Dendritic cell treated with granulocyte-macrophage colony-stimulating factor and Interleukin-4, amounts not matched to agents 40 ng/mL and 50 ng/mL, for 4 days (primary cell): ENCODE data around the gene RIPOR2.
A peak's percentile ranks its signal among the peaks of the same experiment; 100 is the strongest.
"Not testable (repeated sequence)": the region's sequence is repeated elsewhere in the genome, so short reads cannot be mapped to it uniquely, and the experiment has no call there.

Experiments
- H3K27ac Mint-ChIP-seq: one replicate; pipeline ENCODE4 v1.8.0; 2022; ENCODE audit warnings: mild to moderate bottlenecking, mixed read lengths
- H3K27me3 Mint-ChIP-seq: one replicate; pipeline ENCODE4 v1.8.0; 2022; ENCODE audit warnings: mild to moderate bottlenecking, mixed read lengths
- H3K36me3 Mint-ChIP-seq: one replicate; pipeline ENCODE4 v1.8.0; 2022; ENCODE audit warnings: low read depth, mixed read lengths
- H3K4me1 Mint-ChIP-seq: one replicate; pipeline ENCODE4 v1.8.0; 2022; ENCODE audit warnings: low read depth, mixed read lengths
- H3K4me3 Mint-ChIP-seq: one replicate; pipeline ENCODE4 v1.8.0; 2022; ENCODE audit warnings: mild to moderate bottlenecking, moderate library complexity, mixed read lengths
- H3K9me3 Mint-ChIP-seq: one replicate; pipeline ENCODE4 v1.8.0; 2022; ENCODE audit warnings: mixed read lengths
- intact Hi-C: fragments of 100-400 bp; cut with micrococcal nuclease; formaldehyde crosslinking; loops from one replicate; pipeline ENCODE4 v1.15.0; 2022

RIPOR2 gene

DNA sequence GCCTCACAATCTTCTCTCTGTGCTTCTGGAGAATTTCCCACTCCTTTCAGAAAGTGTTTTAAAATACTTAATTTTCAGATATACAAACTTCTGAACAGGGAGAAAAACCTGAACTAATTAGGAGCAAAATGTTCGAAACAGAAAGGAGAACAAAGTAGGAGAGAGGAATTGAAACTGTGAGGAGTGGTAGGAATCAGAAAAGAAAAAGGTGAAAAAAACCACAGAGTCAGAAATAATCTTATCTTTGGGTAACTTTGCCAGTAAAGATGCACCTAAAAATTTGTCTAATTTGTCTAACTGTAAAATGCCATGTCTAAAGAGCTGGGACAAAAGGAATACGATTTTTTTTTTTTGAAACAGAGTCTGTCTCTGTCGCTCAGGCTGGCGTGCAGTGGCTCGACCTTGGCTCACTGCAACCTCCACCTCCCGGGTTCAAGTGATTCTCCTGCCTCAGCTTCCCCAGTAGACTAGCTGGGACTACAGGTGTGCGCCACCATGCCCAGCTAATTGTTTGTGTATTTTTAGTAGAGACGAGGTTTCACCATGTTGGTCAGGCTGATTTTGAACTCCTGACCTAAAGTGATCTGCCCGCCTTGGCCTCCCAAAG lies 4.7 kb upstream of the RIPOR2 start:
- Mint-ChIP-seq H3K27ac (peak overlapping the region; percentile 22), H3K9me3 (peaks cover 19% of the 10 kb centered on the region), H3K4me1 (peaks cover 43% of the 10 kb centered on the region), H3K36me3 (peaks cover 10% of the 10 kb centered on the region), H3K4me3 (no peak overlapping the region), H3K27me3 (no peaks in the 10 kb centered on the region)
- intact Hi-C loops, result no loop called here

DNA sequence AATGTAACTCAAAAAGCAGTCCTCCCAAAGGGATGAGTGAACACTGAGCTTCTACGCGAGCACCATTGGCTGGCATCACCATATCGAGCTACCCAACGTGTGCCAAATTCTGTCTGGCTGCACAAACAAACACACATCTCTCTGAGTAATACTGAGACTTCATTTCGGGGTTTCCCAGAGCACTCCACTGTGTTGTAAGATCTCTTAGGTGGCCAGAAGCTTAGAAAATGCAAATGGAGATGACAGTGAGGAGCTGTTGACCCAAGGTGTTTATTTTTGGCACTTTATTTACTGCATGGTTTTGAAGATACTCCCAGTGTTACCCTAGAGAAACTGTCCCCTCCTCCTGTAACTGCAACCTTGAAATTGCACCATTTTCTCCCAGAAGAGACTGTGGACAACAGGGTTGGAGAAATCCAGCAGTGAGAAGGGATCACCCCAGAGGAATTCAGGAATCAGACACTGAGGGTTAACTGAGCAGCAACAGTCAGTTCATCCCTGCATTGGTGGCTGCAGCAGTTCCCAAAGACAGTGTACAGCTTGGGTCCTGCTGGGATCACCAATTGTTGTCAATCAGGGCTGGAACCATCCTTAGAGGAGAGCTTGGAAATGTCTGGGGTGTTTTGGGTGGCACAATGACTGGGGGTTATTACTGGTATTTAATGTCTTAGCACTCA lies 1.0 kb upstream of the RIPOR2 start:
- no peaks in the 10 kb centered on the region for H3K27me3 Mint-ChIP-seq
- intact Hi-C loops, result loop anchor here (5.0 kb wide), 1 partner anchor 56 kb away; no protein-coding TSS in a partner anchor
- peaks cover 60% of the 10 kb centered on the region for H3K4me1 Mint-ChIP-seq
- H3K27ac Mint-ChIP-seq, result no peak overlapping the region
- H3K36me3 Mint-ChIP-seq, result no peaks in the 10 kb centered on the region
- no peaks in the 10 kb centered on the region for H3K9me3 Mint-ChIP-seq
- H3K4me3 Mint-ChIP-seq, result no peak overlapping the region

DNA sequence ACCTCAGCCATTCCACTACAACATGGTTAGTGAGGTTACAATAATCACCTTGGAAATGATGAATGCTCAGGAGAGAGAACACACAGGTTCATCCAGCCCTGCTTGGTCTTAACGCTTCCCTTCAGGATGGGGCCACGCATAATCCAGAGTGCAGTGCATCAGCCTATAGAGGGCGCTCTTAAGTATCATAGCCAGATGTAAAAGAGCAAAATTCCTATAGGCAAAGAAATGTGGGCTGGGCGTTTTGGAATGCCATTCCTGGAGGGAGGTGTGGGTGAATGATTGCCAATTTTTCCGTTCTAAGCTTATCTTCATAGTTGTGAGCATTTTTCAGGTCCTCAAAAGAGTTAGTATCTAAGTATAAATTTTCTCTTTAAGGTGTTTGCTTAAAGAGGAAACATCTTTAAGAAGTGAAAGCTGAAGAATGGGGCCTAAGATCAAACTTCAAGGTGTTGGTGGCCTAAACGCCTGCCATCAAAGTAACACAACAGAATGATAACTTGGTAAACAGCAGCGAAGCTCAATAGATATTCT lies 1.8 kb downstream of the RIPOR2 start:
- intact Hi-C loops, result no loop called here
- Mint-ChIP-seq H3K4me3 (no peak overlapping the region), H3K9me3 (no peaks in the 10 kb centered on the region), H3K27ac (no peak overlapping the region), H3K36me3 (no peaks in the 10 kb centered on the region), H3K27me3 (no peaks in the 10 kb centered on the region), H3K4me1 (peaks cover 59% of the 10 kb centered on the region)

DNA sequence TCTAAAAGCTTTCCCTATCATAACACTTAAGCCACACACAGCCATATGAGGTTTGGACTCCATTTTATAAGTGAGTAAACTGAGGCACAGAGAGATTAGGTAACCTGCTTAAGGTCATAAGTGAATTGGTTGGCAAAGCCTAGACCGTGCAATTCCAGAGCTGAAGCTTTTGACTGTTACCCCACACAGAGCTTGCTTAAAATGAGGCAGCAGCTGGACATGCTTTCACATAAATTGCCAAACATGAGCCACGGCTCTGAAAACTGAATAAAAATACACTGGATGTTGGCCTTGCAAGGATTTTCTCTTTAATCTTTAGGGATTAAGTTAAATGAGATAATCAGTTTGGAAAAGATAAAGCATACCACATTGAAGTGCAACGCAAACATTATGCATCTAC lies 2.5 kb downstream of the RIPOR2 start:
- Mint-ChIP-seq H3K4me3 (no peak overlapping the region), H3K27me3 (no peaks in the 10 kb centered on the region), H3K4me1 (peaks cover 54% of the 10 kb centered on the region), H3K27ac (no peak overlapping the region), H3K36me3 (no peaks in the 10 kb centered on the region), H3K9me3 (no peaks in the 10 kb centered on the region)
- intact Hi-C loops, result no loop called here

DNA sequence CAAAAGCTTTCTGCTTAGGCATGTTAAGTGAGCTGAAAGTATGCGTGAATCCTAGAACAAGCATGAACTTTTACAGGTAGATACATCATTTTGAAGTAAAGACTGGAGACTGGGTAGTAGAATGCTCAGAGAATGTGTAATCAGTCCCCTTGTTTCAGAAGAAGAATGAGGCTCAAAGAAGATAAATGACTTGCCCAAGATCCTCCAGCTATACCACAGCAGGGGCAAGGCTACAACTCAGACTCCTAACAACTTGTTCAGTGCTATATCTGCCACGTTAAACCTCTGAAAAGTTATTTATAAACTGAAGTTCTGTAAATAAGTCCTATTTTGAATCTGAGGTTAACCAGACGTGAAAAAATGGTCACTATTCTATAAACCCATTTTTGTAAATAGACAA lies 2.9 kb downstream of the RIPOR2 start:
- Mint-ChIP-seq H3K27ac (no peak overlapping the region), H3K9me3 (no peaks in the 10 kb centered on the region), H3K36me3 (no peaks in the 10 kb centered on the region), H3K4me3 (no peak overlapping the region), H3K27me3 (no peaks in the 10 kb centered on the region), H3K4me1 (peaks cover 54% of the 10 kb centered on the region)
- intact Hi-C loops, result no loop called here

DNA sequence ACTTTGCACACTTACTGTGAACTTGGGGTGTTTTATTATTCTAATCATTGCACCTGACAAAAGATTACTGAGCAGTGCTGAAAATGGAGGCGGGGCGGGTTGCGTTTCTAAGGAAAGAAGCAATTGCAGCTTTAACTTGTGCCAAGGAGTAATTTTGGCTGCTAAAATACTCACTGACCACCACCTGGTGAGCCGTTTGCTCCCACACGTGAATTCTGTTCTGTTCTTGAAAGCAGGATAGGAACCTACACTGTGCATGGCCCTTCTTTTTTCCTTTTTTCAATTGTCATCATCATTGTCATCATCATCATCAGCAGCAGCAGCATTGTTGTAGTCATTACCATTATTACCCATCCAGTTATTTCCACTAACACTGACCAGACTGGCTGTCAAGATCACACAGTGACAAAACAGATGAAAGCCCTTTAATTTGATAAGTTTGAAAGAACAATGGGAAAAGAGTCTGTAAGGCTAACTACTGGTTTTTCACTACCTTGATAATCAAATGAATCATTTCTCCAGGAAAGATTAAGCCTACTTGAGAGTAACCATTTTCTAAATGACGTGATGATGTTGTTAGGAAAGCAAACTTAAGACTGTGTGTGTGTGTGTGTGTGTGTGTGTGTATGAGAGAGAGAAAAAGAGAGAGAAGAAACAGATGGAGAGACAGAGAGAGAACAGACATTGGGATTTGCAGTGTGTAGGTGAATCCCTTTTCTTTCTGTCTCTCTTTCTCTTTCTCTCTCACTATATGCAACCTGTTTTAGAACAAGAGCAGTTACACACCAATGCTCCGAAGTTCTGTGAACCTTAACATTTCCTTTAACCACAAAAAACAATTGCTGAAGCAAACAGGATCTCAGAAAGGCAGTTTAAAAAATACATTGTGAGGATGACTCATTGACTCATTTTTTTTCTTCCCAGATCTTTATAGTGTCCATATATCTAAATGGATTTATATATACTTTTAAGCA lies 3.8 kb downstream of the RIPOR2 start:
- Mint-ChIP-seq H3K4me1 (peaks cover 58% of the 10 kb centered on the region), H3K27ac (no peak overlapping the region), H3K36me3 (no peaks in the 10 kb centered on the region), H3K9me3 (no peaks in the 10 kb centered on the region), H3K4me3 (no peak overlapping the region), H3K27me3 (no peaks in the 10 kb centered on the region)
- intact Hi-C loops, result no loop called here

DNA sequence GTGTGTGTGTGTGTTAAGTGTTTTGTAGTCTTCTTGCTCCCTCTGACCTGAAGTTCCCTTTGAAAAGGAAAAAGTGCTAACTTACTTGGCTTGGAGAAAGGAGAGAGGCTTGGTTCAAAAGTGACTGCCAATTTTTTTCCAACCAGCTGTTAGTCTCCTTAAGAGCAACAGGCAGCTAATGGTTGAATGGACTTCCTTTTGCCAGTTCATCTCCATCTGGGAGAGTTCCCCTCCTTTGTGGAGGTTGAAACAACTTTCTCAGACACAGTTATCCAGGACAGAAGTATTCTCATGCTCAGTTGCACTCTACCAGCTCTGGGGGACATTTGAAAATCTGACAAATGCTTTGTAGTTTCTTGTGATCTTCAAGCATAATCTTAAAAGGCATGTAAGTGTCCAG lies 4.5 kb downstream of the RIPOR2 start:
- H3K4me1 Mint-ChIP-seq, result peaks cover 56% of the 10 kb centered on the region
- no peaks in the 10 kb centered on the region for H3K9me3 Mint-ChIP-seq
- H3K27ac Mint-ChIP-seq, result no peak overlapping the region
- no peaks in the 10 kb centered on the region for H3K27me3 Mint-ChIP-seq
- H3K4me3 Mint-ChIP-seq, result no peak overlapping the region
- no peaks in the 10 kb centered on the region for H3K36me3 Mint-ChIP-seq
- intact Hi-C loops, result no loop called here

DNA sequence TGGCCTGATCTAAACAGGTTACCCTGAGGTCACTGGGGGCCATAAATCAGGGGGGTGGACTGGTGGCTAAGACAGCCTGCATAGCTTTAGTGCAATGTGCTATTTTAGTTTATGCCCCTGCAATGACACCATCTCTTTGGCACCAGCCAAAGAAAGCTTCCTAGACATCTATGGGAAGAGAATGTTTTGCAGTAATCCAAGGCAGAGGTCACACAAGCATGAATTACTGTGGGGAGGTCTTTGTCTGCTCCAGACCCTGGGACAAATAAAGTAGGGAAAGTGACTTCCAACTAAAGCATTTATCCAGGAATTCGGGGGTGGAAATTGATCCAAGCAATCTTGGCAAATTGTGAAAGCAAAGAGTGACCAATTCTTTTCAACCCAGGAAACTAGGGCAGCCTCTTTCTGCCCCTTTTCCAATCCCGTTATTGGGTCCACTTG lies 5.3 kb downstream of the RIPOR2 start:
- no peak overlapping the region for H3K4me3 Mint-ChIP-seq
- no peaks in the 10 kb centered on the region for H3K9me3 Mint-ChIP-seq
- H3K4me1 Mint-ChIP-seq, result peaks cover 50% of the 10 kb centered on the region
- no peaks in the 10 kb centered on the region for H3K36me3 Mint-ChIP-seq
- no peaks in the 10 kb centered on the region for H3K27me3 Mint-ChIP-seq
- H3K27ac Mint-ChIP-seq, result no peak overlapping the region
- intact Hi-C loops, result no loop called here

DNA sequence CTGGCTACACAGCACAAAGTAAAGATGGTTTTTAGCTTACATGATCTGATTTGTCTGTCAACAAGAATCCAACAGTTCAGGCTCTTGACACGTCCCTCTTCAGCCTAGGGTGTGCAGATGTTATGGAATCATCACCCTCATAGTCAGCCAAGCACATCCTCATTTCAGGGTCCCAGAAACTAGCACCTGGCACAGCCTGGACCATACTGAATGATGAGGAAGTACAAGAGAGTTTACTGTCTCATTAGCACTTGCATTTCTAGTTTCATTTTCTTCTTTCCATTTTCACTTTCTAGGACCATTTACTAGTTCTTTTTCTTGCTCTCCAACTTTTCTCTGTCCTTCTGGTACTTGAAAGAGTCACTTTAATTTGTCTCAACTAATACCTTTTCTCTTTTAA lies 6.5 kb downstream of the RIPOR2 start:
- peak overlapping the region; percentile 68 for H3K27ac Mint-ChIP-seq
- no peaks in the 10 kb centered on the region for H3K36me3 Mint-ChIP-seq
- no peaks in the 10 kb centered on the region for H3K27me3 Mint-ChIP-seq
- H3K9me3 Mint-ChIP-seq, result no peaks in the 10 kb centered on the region
- H3K4me3 Mint-ChIP-seq, result peak overlapping the region; percentile 30
- H3K4me1 Mint-ChIP-seq, result peaks cover 45% of the 10 kb centered on the region
- intact Hi-C loops, result no loop called here

DNA sequence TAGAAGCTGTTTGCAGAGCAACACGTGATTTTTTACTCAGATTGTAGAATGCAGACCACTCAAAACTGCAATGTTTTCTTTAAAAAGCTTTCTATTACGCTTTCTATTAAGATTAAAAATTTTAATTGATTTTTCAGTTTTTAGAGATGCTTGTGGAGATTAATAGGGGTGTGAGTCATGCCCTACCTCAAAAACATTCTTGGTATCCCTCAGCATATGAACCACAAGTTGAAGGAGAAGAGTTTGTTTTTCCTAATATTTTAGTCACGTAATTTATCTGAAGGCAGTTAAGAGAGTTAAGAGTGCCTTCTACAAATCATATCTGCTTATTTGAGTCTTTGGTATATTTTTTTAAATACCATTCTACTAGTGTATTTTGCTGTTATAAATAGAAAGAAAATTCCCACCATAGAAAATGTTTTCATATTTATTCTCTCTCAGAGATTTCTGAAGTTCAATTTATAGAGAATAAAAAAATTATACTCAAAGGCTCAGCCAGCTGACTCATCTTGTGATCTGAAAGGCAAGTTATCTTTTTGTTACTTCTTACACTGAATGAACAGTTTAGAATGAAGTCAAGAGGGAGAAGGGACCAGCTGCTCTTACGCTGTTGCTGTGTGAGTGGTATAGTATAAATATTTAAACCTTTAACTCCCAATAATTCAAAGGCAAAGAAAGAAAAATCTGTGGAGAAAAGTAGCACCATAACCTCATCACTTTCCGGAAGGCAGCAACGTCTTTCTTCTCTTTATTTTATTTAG lies 7.6 kb downstream of the RIPOR2 start:
- intact Hi-C loops, result no loop called here
- Mint-ChIP-seq H3K27ac (no peak overlapping the region), H3K4me3 (no peak overlapping the region), H3K4me1 (peaks cover 49% of the 10 kb centered on the region), H3K36me3 (no peaks in the 10 kb centered on the region), H3K9me3 (no peaks in the 10 kb centered on the region), H3K27me3 (no peaks in the 10 kb centered on the region)

DNA sequence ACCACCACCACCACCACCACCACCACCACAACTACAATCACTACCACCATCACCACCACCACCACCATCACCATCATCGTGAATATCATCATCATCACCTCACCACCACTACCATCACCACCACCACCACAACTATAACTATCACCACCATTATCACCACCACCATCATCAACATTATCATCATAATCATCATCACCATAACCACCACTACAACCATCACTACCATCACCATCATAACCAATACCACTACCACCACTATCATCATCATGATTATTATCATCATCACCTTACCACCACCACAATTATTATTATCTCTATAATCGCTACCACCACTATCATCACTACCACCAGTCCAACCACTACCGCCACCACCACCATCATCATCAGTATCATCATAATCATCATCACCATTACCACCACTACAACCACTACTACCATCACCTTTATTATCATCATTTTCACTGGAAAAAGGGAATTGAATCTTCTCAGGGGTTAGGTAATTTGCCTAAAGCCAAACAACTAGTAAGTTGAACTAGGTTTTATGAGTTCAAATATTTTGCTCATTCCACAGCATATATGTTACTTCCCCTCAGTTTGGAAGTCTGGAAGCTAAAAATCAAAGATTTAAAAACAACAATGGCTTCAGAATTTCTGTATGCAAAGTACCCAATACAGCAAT lies 8.3 kb downstream of the RIPOR2 start:
- Mint-ChIP-seq H3K4me1 (peaks cover 48% of the 10 kb centered on the region), H3K27me3 (no peaks in the 10 kb centered on the region), H3K36me3 (no peaks in the 10 kb centered on the region), H3K4me3 (no peak overlapping the region), H3K9me3 (no peaks in the 10 kb centered on the region), H3K27ac (no peak overlapping the region)
- intact Hi-C loops, result no loop called here

DNA sequence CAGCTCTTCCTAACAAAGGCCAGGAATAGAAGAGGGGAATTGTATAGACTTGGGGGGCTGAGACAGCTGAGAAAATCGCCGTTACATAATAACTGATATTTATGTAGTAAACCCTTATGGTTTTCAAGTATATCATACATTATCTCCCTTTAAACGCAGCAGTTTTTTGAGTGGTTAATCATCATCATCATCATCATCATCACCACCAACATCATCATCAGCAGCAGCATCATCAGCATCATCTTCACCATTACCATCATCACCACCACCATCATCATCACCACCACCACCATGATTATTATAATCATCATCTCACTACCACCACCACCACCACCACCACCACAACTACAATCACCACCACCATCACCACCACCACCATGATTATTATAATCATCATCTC lies 9.1 kb downstream of the RIPOR2 start:
- H3K4me1 Mint-ChIP-seq, result peaks cover 43% of the 10 kb centered on the region
- intact Hi-C loops, H3K27ac Mint-ChIP-seq, H3K36me3 Mint-ChIP-seq, H3K9me3 Mint-ChIP-seq, H3K27me3 Mint-ChIP-seq, H3K4me3 Mint-ChIP-seq: not testable (repeated sequence)

DNA sequence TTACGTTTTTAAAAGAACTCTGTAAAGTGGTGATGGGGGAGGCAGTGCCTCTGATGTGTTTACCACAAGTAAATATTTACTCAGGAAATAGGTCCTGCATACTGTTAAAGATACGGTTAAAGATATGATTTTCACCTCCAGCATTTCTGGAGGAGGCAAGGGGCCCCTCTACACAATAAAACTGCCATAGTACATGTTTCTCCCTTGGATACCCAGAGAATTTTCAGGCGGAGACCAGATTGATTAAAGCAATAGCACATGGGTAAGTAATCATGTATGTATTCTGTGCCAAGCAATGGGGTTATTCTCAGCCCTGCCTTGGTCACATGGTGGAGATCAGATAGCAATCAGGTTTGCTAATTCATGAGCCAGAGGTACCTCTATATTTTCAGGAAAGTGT lies 9.6 kb downstream of the RIPOR2 start:
- H3K4me3 Mint-ChIP-seq, result no peak overlapping the region
- intact Hi-C loops, result no loop called here
- H3K27ac Mint-ChIP-seq, result no peak overlapping the region

More for the DNA sequence above, 9.6 kb downstream of the RIPOR2 start:
- H3K9me3 Mint-ChIP-seq, result no peaks in the 10 kb centered on the region
- no peaks in the 10 kb centered on the region for H3K36me3 Mint-ChIP-seq
- peaks cover 43% of the 10 kb centered on the region for H3K4me1 Mint-ChIP-seq
- H3K27me3 Mint-ChIP-seq, result no peaks in the 10 kb centered on the region
